ENCODE data around the gene PODXL2. TPM values are rescaled to one million over a fixed set of nuclear protein-coding genes. Genes with fewer than 3 reads are reported as not detected.
"Not testable (repeated sequence)": the region's sequence is repeated elsewhere in the genome, so short reads cannot be mapped to it uniquely, and the experiment has no call there.

PODXL2 gene
- total RNA-seq, 1 donor from 2014 or later = 14.5 TPM

DNA sequence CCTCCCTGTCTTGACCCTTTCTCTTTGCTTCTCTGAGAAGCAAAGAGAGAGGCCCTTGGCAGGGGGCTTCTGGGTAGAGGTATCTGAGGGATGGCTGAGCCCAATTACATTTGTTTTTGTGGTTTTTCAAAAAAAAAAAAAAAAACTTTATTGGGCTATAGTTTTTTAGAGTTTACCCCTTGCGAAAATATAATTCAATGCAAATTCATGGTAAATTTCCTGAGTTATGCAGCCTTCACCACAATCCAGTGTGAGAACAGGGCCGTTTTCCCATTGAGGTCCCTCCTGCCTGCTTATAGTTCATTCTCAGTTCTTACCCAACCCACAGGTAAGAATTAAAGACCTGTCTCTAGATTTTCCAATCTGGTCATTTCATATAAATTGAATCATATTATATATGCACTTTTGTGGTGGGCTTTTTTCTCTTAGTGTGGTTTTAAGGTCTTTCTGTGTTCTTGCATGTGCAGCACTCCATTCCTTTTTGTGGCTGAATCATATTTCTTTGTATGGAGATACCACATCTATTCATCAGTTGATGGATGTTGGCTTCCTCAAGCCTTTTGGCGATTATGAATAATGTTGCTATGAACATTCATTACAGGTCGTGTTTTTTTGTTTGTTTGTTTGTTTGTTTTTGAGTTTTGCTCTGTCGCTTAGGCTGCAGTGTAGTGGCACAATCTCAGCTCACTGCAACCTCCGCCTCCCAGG lies 28.1 kb upstream of the PODXL2 start:
- no peaks in the 10 kb centered on the region for H3K9me3 ChIP-seq (ENCODE audit: insufficient read depth, low read depth, low read length)
- Mint-ChIP-seq H3K4me1 (ENCODE audit: low read depth, unreplicated experiment) (peaks cover 2% of the 10 kb centered on the region), H3K9me3 (ENCODE audit: unreplicated experiment) (no peaks in the 10 kb centered on the region), H3K27ac (ENCODE audit: unreplicated experiment) (no peak overlapping the region), H3K4me3 (ENCODE audit: unreplicated experiment) (no peak overlapping the region), H3K27me3 (ENCODE audit: low read depth, unreplicated experiment) (peaks cover 8% of the 10 kb centered on the region), H3K36me3 (ENCODE audit: low read depth, unreplicated experiment) (peaks cover 4% of the 10 kb centered on the region)
- peaks cover 23% of the 10 kb centered on the region for H3K79me2 ChIP-seq (ENCODE audit: insufficient read depth, low read length)
- no peak overlapping the region for H3K27ac ChIP-seq (ENCODE audit: low read depth, low read length)
- no peak overlapping the region for H2AFZ ChIP-seq (ENCODE audit: low read depth, low read length)
- no peaks in the 10 kb centered on the region for H3K27me3 ChIP-seq (ENCODE audit: insufficient read depth, low read length)
- FAIRE-seq (no peak), DNase-seq (ENCODE audit: low read depth) (no peak)
- H3K9ac ChIP-seq (ENCODE audit: low read length) = peak overlapping the region; percentile 10
- TF ChIP-seq, protein P1, sequence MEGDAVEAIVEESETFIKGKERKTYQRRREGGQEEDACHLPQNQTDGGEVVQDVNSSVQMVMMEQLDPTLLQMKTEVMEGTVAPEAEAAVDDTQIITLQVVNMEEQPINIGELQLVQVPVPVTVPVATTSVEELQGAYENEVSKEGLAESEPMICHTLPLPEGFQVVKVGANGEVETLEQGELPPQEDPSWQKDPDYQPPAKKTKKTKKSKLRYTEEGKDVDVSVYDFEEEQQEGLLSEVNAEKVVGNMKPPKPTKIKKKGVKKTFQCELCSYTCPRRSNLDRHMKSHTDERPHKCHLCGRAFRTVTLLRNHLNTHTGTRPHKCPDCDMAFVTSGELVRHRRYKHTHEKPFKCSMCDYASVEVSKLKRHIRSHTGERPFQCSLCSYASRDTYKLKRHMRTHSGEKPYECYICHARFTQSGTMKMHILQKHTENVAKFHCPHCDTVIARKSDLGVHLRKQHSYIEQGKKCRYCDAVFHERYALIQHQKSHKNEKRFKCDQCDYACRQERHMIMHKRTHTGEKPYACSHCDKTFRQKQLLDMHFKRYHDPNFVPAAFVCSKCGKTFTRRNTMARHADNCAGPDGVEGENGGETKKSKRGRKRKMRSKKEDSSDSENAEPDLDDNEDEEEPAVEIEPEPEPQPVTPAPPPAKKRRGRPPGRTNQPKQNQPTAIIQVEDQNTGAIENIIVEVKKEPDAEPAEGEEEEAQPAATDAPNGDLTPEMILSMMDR (IDR thresholded peaks at IDR 0.05; ENCODE audit: insufficient read depth, low read depth, low read length) = no peak
- TF ChIP-seq EZH2 (IDR thresholded peaks at IDR 0.05; ENCODE audit: insufficient read depth, low read length) = no peak
- H3K4me2 ChIP-seq (ENCODE audit: low read length) = peak overlapping the region; percentile 50
- H3K4me3 ChIP-seq (ENCODE audit: insufficient read depth, low read depth, low read length) = no peak overlapping the region
- no peaks in the 10 kb centered on the region for H4K20me1 ChIP-seq (ENCODE audit: insufficient read depth, low read length)
- peaks cover 8% of the 10 kb centered on the region for H3K36me3 ChIP-seq (ENCODE audit: insufficient read depth, low read length)
- H3K4me1 ChIP-seq (ENCODE audit: insufficient read depth, low read length) = peaks cover 7% of the 10 kb centered on the region

DNA sequence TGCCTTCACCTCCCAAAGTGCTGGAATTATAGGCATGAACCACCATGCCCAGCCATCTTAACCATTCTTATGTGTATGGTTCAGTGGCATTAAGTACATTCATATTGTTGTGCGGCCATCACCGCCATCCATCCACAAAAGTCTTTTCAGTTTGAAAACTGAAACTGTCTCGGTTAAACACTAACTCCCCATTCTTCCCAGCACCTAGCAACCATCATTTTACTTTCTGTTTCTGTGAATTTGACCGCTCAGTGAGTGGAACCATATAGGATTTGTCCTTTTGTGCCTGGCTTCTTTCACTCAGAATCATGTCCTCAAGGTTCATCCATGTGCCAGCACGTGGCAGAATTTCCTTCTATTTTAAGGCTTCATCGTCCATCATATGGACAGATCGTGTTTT lies 24.9 kb upstream of the PODXL2 start:
- peaks cover 20% of the 10 kb centered on the region for H3K36me3 ChIP-seq (ENCODE audit: insufficient read depth, low read length)
- TF ChIP-seq EZH2 (IDR thresholded peaks at IDR 0.05; ENCODE audit: insufficient read depth, low read length) = no peak
- TF ChIP-seq, protein P1 (IDR thresholded peaks at IDR 0.05; ENCODE audit: insufficient read depth, low read depth, low read length) = no peak
- H3K36me3 Mint-ChIP-seq (ENCODE audit: low read depth, unreplicated experiment) = peaks cover 26% of the 10 kb centered on the region

DNA sequence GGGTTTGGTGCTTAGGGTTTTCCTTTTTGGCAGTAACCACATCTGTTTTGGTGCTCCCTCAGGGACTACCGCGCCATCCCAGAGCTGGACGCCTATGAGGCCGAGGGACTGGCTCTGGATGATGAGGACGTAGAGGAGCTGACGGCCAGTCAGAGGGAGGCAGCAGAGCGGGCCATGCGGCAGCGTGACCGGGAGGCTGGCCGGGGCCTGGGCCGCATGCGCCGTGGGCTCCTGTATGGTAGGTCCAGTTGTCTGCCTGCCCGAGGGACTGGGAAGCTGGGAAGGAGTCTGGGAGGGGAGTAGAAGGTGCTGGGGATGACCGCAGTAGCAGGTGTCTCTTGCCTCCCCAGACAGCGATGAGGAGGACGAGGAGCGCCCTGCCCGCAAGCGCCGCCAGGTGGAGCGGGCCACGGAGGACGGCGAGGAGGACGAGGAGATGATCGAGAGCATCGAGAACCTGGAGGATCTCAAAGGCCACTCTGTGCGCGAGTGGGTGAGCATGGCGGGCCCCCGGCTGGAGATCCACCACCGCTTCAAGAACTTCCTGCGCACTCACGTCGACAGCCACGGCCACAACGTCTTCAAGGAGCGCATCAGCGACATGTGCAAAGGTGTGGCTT lies 24.3 kb upstream of the PODXL2 start:
- Histone ChIP-seq H3K27ac (ENCODE audit: low read depth, low read length) (no peak overlapping the region), H3K4me1 (ENCODE audit: insufficient read depth, low read length) (no peaks in the 10 kb centered on the region), H2AFZ (ENCODE audit: low read depth, low read length) (no peak overlapping the region), H3K79me2 (ENCODE audit: insufficient read depth, low read length) (peaks cover 11% of the 10 kb centered on the region), H3K4me3 (ENCODE audit: insufficient read depth, low read depth, low read length) (no peak overlapping the region), H3K36me3 (ENCODE audit: insufficient read depth, low read length) (peaks cover 20% of the 10 kb centered on the region), H4K20me1 (ENCODE audit: insufficient read depth, low read length) (no peaks in the 10 kb centered on the region), H3K27me3 (ENCODE audit: insufficient read depth, low read length) (no peaks in the 10 kb centered on the region), H3K9me3 (ENCODE audit: insufficient read depth, low read depth, low read length) (no peaks in the 10 kb centered on the region), H3K9ac (ENCODE audit: low read length) (no peak overlapping the region), H3K4me2 (ENCODE audit: low read length) (no peak overlapping the region)
- TF ChIP-seq, protein P1 (IDR thresholded peaks at IDR 0.05; ENCODE audit: insufficient read depth, low read depth, low read length) = no peak
- no peak for TF ChIP-seq EZH2 (IDR thresholded peaks at IDR 0.05; ENCODE audit: insufficient read depth, low read length)
- H3K27ac Mint-ChIP-seq (ENCODE audit: unreplicated experiment) = no peak overlapping the region
- DNase-seq (ENCODE audit: low read depth) = no peak
- peaks cover 28% of the 10 kb centered on the region for H3K36me3 Mint-ChIP-seq (ENCODE audit: low read depth, unreplicated experiment)
- H3K4me1 Mint-ChIP-seq (ENCODE audit: low read depth, unreplicated experiment) = no peaks in the 10 kb centered on the region
- H3K27me3 Mint-ChIP-seq (ENCODE audit: low read depth, unreplicated experiment) = no peaks in the 10 kb centered on the region
- H3K9me3 Mint-ChIP-seq (ENCODE audit: unreplicated experiment) = peaks cover 2% of the 10 kb centered on the region
- FAIRE-seq = no peak
- H3K4me3 Mint-ChIP-seq (ENCODE audit: unreplicated experiment) = no peak overlapping the region

More for the DNA sequence above, 24.9 kb upstream of the PODXL2 start:
- Mint-ChIP-seq H3K27ac (ENCODE audit: unreplicated experiment) (no peak overlapping the region), H3K27me3 (ENCODE audit: low read depth, unreplicated experiment) (no peaks in the 10 kb centered on the region), H3K9me3 (ENCODE audit: unreplicated experiment) (peaks cover 2% of the 10 kb centered on the region), H3K4me3 (ENCODE audit: unreplicated experiment) (no peak overlapping the region), H3K4me1 (ENCODE audit: low read depth, unreplicated experiment) (no peaks in the 10 kb centered on the region)
- peaks cover 3% of the 10 kb centered on the region for H3K4me1 ChIP-seq (ENCODE audit: insufficient read depth, low read length)
- no peaks in the 10 kb centered on the region for H3K9me3 ChIP-seq (ENCODE audit: insufficient read depth, low read depth, low read length)
- no peak overlapping the region for H2AFZ ChIP-seq (ENCODE audit: low read depth, low read length)
- H3K27me3 ChIP-seq (ENCODE audit: insufficient read depth, low read length) = no peaks in the 10 kb centered on the region
- DNase-seq (ENCODE audit: low read depth) (no peak), FAIRE-seq (no peak)
- H3K4me2 ChIP-seq (ENCODE audit: low read length) = no peak overlapping the region
- no peak overlapping the region for H3K4me3 ChIP-seq (ENCODE audit: insufficient read depth, low read depth, low read length)
- no peaks in the 10 kb centered on the region for H4K20me1 ChIP-seq (ENCODE audit: insufficient read depth, low read length)
- H3K27ac ChIP-seq (ENCODE audit: low read depth, low read length) = no peak overlapping the region
- no peak overlapping the region for H3K9ac ChIP-seq (ENCODE audit: low read length)
- H3K79me2 ChIP-seq (ENCODE audit: insufficient read depth, low read length) = peaks cover 17% of the 10 kb centered on the region

DNA sequence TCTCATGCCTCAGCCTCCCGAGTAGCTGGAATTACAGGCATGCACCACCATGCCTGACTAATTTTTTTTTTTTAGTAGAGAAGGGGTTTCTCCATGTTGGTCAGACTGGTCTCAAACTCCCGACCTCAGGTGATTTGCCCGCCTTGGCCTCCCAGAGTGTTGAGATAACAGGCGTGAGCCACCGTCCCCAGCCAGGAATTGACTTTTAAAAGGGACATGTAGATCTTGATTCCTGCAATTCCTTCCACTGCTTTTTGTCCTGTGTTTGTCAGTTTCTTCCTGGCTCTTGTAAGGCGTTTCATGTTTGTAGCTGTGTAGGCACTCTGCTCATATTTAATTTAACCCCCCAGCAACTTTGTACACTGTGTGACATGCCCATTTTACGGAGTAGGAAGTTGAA lies 23.4 kb upstream of the PODXL2 start:
- not testable (repeated sequence) for H3K9ac ChIP-seq (ENCODE audit: low read length); H3K27me3 ChIP-seq (ENCODE audit: insufficient read depth, low read length); H3K4me1 ChIP-seq (ENCODE audit: insufficient read depth, low read length); H3K4me3 Mint-ChIP-seq (ENCODE audit: unreplicated experiment); H3K79me2 ChIP-seq (ENCODE audit: insufficient read depth, low read length); H3K27me3 Mint-ChIP-seq (ENCODE audit: low read depth, unreplicated experiment); H3K4me1 Mint-ChIP-seq (ENCODE audit: low read depth, unreplicated experiment); H3K9me3 Mint-ChIP-seq (ENCODE audit: unreplicated experiment); DNase-seq (ENCODE audit: low read depth); H3K4me2 ChIP-seq (ENCODE audit: low read length); H3K27ac ChIP-seq (ENCODE audit: low read depth, low read length); H2AFZ ChIP-seq (ENCODE audit: low read depth, low read length); H3K27ac Mint-ChIP-seq (ENCODE audit: unreplicated experiment); FAIRE-seq; H3K9me3 ChIP-seq (ENCODE audit: insufficient read depth, low read depth, low read length); H3K4me3 ChIP-seq (ENCODE audit: insufficient read depth, low read depth, low read length); H4K20me1 ChIP-seq (ENCODE audit: insufficient read depth, low read length)
- peaks cover 30% of the 10 kb centered on the region for H3K36me3 Mint-ChIP-seq (ENCODE audit: low read depth, unreplicated experiment)
- peaks cover 20% of the 10 kb centered on the region for H3K36me3 ChIP-seq (ENCODE audit: insufficient read depth, low read length)

Data from astrocyte (in vitro differentiated cells and primary cell).